Activated gamma-delta T cell treated with Interleukin-2 at 50 U/mL for 16 hours (primary cell): ENCODE data around the gene TADA2B.

Experiments
- DNase-seq: peaks from one replicate; pipeline ENCODE4 v3.0.0-alpha.2; 2020

The TADA2B gene

DNA sequence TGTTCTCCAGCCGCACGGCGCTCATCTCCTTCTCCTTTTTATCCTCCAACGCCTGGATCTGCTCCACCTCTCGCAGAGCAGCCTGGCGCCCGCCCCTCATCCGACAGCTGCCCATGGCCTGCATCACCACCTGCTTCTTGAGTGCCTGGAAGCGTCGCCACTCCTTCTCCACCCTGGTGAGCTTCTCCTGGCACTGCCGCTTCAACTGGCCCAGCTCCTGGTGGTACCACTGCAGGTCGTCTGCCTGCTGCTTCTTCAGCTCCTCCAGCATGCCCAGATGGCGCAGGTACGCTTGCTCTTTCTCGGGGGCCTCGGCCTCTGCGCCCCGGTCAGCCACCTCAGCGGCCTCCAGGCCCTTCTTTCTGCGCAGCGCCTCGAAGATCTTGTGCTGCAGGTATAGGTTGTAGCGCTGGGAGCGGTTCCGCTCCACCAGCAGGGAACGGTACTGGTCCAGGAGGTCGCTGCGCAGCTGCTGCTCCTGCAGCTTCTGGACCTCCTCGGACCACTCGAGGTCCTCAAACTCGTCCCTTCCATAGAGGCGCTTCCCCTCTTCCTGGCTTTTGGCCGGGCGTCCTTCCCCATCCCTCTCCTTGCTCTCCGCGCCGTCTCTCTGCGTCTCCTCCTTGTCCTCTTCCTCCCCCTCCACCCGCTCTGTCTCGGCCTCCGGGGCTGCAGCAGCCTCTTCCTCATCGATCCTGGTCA, 1.2 kb upstream of the TADA2B start:
- DNase-seq = no peak

DNA sequence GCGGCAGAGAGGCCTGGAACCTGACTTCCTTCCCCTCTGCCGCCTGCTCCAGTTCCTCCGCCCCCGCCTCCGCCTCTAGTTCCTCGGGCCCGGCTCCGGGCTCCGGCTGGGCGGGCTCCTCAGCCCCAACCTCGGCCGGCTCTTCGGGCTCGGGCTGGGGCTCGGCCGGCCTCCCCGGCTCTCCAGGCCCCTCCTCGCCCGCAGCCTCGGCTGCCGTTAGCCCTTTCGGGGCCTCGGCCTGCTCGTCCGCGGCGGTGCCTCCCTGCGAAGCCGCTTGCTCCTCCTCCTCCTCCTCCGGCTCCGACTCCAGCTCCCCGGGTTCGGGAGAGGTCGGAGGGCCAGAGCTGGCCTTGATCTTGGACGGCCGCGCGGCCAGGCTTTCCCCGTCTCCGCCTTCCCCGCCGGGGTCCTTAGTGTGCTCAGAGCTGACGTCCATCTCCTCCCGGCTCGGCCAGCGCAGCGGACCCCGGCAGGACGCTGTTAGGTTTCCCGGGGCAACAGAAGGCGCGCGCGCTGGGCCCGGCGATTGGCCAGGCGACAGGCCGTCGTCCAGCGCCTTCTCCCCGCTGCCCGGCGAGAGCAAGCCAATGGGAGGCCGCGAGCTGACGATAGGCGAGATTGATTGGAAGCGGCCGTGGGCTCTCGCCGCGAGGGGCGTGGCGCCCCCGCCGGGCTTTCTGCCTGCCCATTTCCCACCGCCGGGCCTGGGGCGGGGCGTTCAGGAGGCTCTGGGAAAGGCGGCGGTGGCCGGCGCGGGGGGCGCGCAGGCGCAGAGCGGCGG, 479 bp upstream of the TADA2B start:
- DNase-seq = peak; percentile 87

DNA sequence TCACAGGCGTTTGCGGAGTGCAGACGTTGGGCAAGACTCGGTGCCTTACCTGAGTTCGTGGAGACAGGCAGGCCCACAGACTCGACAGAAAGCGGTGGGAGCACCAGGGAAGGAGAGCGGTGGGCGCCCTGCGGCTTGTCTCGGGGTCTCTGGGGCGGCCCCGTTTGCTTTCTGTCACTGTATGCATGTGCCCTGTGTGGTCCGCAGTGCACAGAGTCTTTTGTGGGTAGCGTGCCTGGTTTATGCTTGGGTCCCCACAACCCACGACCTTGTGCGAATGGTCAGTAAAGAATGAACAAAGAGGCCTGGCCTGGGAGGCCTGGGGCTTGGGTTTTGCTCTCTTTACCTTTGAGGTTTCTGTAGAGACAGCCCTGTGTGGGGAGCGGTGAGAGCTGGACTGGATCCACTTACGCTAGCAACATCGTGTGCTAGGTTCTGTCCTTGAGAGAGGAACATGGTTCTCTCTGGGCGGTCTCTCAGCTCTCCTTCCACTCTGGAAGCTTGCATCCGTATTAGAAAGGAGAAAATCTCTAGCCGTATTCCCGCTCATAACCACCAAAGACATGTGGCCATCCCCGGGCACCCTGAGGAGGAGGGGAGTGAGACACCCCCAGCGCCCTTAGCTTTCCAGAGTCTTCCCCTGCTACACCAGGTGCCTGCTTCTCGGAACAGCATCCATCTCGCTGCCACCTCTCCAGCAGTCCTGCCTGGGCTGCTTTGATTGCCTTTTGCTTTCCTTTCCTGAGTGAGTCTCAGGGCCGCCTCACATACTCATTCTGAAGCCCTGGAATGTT, 1.2 kb downstream of the TADA2B start:
- no peak for DNase-seq

DNA sequence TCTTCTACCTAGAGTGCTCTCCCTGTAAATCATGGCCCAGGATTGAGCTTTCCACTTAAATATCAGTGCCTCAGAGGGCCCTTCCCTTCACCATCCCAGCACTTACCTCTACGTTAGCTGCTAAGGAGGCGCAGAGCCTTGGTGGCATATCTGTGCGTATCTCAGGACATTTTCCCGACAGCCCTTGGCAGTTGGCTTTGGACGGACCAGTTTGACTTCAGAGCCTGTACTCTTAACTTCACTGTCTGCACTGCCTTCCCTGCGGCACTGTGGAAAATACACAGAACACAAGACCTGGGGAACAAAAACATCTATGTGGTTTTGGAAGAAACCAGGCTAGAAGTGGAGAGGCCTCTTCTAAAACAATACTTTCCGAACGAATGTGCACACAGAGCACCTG, 2.4 kb downstream of the TADA2B start:
- no peak for DNase-seq

DNA sequence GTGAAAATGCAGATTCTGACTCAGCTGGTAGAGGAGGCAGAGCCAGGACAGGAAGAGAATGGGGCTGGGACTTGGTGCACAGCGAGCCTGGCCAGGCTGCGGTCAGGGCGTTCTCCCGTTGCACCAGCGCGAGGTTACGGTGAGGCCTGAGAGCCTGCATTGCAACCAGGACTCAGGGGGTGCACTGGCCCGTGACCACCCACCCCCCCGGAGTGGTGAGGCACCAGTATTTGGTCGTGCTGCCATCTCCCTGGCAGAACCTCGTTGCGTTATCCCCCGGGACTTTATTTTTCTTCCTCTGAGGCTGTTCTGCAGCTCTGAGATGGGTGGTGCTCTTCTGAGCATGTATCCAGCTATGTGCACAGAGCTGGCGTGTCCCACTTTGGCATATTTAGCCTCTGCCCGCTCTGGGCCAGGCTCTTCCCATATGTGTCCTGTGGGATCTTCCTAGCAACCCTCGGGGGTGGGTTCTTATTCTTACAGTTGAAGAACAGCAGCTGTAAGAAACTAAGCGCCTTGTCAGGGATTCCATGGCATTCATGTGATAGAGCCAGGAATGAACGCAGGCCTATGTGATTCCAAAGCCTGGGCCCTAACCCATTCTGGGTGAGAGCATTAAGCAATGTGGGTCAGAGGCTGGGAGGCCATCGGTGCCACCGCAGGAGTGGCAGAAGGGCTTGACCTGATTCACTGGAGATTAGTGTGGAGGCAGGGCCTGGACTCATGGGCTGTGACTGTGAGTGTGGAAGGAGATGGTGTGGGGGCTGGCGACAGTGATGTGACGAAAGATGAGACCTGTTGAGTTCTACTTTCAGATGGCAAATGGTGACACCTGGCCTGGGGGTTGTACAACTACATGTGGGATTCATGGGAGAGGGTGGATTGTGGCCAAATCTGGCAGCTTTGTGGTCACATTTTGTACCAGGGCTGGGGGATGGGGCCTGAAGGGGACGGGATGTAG, 3.1 kb downstream of the TADA2B start:
- no peak for DNase-seq

DNA sequence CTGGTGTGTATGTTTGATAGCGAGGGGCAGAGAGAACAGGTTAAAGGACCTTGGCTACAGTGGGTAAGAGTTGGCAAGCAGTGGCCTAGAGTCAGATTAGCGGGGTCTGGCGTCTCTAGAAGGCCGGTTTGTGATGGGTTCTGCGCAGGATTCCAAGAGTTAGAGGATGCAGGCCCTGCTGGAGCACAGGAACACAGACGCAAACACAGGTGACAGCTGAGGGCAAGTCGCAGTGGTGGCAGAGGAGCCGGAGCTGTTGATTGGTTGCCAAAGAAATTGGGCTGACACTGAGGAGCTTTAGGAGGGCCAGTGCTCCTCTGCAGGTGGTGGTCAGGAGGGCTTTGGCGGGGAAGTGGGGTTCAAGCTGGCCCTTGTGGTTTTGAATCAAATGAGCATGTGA, 3.8 kb downstream of the TADA2B start:
- DNase-seq = no peak

DNA sequence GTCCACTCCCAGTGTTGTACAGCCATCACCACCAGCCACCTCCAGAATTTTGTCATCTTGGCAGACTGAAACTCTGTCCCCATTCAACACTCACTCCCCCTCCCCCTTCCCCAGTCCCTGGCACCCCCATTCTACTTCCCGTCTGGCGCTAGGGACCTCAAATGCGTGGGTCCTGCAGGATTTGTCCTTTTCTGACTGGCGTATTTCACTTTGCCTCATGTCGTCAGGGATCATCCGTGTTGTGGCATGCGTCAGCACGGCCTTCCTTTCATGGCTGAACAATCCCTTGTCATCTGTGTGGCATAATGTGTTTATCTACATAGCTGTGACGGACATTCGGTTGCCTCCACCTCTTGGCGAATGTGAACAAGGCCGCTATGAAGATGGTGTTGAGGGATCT, 5.5 kb downstream of the TADA2B start:
- no peak for DNase-seq

DNA sequence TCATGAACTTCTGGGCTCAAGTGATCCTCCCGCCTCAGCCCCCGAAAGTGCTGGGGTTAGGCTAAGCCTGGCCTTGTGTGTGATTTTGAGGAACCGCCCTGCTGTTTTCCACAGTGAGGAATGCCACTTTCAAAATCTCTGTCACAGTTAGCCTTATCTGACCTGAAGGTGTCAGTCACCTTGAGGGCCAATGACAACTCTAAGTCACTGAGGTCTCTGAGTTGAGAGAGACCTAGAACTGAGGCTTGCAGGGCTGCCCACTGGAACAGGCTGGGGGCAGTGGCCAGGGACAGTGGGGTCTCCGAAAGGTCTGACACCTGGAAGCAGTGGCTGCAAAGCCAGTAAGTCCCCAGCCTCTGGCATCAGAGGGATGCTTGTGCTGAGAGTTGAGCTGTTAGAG, 6.1 kb downstream of the TADA2B start:
- DNase-seq = no peak

DNA sequence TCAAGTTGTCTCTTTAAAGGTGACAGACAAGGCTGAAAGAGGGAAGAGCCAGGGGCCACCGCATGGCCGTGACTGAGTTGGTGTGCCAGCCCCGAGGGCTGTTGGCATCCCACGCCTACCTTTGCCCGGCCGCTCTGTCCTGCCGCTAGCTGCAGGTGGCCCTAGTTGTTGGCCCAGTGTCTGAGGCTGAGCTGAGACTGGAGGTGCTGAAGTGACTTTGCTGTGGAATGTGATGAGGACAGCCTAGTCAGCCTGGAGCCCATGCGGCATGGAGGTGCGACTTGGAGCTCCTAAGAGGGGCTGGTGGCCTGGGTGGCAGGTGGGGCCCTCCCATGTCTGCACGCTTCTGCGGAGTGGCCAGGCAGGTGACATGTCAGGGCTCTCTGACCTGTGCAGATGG, 6.6 kb downstream of the TADA2B start:
- DNase-seq = no peak

DNA sequence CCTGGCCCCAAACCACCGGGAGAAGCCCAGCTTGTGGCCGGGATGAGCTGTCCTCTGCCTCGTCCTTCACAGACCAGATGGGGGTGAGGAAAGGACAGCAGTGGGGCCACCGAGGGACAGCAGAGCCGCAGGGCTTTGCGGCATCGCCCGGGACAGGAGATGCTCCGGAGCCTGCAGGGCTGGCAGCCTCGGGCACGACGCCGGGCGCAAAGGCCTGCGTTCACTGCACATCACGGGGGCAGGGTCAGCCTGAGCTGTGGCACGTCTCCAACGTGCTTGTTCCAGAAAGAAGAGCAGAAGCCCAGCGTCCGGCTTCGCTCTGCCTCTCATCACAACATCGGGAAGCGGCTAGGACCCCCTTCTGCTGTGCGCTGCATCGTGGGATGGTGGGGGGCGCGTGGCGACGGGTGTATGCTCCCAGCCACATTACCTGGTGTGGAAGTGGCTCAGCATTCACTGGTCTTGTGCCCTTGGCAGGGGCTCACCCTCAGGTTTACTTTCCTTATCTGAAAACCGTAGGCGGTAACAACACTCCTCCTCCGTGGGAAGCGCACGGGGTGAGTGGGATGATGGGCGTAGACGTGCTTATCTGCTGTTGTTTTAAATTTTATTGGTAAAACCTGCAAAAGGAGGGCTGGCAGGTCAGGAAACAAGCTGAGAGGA, 7.4 kb downstream of the TADA2B start:
- DNase-seq = no peak

DNA sequence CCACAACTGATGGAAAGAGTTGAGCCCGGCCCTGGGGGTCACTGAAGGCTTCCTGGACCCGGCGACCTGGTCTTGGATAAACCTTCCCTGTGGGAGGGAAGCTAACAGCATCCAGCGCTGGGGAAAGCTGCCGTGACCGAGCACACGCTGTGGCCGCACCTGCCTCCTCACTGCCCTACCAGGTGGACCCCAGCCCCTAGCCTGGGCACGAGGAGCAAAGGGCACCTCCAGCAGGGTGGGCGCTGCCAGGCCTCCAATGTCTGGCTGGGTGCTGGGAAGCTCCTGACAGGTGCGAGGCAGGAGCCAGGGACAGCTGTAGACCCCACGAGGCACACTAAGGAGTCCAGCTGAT, 7.9 kb downstream of the TADA2B start:
- DNase-seq = no peak

DNA sequence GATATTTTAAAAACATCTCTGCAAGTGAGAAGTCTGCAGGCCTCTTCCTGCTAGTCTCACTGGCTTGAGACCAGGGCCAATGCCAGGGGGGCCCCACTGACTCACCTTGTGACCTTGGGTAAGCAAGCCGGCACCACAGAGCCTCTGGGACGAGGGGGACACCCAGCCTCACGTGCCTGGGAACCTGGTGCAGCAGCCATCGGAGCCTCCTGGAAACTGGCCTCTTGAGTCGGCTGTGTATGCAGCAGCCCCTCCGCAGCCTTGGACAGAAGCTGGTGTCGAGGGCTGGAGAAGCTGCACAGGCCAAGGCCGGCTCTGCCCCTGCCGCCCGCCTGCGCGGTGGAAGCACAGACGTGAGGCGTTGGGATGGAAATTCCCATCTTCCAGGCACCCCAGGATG, 8.7 kb downstream of the TADA2B start:
- DNase-seq = no peak

DNA sequence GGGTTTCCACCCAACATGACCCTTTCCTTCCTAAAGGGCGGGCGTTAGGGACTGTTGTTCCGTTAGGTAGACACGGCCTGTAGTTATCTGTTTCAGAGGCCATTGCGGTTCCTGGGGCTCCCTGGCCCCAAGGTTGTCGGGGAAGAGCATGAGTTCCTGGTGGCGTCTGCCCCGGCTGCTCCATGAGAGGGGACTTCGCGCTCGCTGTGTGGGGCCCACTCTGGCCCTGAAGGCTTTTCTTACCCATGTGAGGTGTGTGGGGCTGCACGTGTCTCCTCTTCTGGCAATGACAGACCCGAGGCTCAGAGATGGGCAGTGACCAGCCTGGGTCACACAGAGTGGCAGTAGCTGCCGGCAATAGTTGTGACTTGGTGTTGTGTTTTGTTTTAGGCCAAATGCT, 9.1 kb downstream of the TADA2B start:
- DNase-seq = no peak

DNA sequence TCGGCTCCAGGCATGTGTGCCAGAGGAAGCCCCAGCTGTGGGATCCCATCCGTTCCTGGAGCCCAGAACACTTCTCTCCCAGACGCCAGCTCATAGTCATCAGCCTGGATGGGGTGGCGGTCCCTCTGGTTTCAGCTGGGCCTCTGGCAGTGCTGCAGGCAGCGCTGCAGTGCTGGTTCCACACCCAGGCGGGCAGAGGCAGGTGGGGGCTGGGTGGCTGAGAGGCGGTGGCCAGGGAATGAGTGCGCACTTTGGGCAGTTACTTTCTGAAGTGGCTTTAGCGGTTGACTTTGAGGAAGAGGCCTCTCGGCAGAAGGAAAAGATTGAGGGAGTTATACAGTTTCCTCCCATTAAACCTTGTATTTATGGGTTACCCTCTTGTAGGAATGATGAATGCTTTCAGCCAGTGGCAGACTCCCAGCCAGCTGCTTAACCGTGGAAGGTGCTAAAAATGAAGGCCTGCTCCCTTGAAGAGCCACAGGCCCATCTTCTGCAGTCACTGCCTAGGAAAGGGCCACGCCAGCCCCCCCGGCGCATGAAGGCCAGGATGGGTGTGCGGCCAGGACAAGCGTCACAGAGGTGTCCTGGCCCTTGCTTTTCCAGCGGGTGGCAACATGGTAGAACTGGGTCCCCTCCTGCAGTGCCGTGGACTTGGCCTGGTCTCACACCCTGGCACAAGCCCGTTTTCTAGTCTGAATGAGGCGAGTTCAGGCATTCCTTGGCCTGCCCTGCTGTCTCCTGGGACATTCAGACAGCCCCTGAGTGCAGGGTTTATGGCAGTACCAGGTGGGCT, 9.9 kb downstream of the TADA2B start:
- no peak for DNase-seq

DNA sequence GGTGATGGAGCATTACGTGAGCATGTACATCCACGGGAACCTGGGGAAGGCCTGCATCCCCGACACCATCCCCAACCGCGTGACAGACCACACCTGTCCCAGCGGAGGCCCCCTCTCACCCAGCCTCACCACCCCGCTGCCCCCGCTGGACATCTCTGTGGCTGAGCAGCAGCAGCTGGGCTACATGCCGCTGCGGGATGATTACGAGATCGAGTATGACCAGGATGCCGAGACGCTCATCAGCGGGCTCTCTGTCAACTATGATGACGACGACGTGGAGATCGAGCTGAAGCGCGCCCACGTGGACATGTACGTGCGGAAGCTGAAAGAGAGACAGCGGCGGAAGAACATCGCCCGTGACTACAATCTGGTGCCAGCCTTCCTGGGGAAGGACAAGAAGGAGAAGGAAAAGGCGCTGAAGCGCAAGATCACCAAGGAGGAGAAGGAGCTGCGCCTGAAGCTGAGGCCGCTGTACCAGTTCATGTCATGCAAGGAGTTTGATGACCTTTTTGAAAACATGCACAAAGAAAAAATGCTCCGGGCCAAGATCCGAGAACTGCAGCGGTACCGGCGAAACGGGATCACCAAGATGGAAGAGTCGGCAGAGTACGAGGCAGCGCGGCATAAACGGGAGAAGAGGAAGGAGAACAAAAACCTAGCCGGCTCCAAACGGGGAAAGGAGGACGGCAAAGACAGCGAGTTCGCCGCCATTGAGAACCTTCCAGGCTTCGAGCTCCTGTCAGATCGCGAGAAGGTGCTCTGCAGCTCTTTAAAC, 11.1 kb downstream of the TADA2B start:
- no peak for DNase-seq

DNA sequence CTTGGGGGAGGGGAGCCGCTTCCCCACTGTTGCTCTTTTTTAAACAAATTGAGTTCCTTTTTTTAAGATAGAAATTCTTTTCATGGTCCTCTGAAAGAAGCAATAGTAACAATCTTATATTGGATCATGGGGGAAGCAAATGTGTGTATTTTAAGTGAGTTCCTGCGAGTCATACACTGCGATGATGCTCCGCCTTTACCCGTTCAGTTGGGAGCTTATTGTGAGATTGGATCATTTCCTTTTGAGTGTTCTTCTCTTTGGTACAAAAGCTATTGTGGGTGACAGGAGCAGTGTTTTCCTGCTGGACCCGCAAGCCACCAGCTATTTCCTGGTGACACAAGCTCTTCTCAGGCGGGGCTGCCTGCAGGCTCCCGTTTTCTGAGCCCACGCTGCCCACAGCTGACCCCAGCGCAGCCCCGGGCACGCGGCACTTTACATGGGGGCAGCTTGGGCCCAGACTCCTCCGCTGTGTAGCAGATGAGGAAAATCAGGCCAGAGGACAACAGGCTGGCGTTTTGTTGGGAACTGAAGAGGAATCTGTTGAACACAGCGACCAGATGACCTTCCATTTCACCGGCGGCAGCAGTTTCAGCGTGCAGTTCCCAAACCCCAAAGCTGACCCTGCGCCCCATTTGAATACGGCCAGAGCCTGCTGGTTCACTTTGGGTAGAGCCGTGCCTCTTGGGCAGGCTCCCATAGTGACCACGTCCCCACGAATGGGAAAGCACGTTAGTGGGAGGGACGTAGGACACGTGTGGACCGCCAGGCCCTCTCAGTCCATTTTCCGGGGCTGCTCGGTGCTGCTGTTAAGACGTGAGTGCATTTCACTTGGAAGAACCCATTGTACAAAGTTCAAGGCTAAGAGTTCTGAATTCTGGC, 12.2 kb downstream of the TADA2B start:
- DNase-seq = no peak

DNA sequence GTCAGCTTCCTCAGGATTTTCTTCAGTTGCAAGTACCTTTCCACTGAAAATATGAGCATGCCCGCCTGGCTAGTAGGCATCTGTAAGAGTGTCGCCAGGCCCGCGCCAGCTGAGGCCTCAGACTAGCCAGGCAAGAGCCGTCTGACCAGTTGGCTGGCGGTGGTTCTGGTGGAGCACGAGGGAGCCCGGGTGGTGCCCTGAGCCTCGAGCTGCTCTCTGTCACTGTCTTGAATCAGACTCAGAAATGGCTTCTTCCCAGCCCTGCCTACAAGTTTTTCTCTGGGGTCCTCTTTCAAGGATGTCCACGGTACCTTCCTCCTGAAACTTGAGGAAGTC, 12.8 kb downstream of the TADA2B start:
- DNase-seq = no peak

DNA sequence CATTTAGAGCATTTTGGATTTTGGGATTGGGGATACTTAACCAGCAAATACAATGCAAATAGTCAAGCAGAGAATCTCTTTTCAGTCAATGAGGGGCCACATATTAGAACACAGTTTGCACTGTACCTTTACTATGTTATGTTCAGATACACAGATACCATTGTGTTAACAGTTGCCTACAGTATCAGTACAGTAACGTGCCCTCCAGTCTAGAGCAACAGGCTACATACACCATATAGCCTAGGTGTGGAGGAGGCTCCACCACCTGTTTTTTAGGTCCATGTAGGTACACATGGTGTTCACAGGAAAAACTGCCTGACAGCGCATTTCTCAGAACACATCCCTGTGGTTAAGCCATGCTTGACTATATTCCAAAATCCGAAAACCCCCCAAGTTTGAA, 15.6 kb downstream of the TADA2B start:
- no peak for DNase-seq

DNA sequence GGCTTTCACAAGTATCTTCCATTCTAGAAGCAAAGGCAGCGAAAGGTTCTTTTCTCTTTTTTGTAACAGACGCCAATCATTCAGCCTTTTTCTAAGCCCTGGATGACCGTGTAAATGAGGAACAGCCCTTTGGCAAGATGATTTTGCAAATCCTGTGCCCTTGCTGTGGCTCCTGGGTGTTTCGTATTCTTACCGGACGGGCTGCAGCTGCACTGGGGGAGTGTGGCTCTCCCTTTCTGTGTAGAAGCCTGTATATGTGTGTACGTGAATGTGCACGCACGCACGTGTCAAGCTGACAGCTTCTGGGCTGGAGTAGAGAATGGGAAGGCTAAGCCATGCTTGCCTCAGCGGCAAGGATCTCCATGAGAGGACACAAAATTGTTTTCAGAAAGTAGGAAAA, 16.5 kb downstream of the TADA2B start:
- no peak for DNase-seq
